B cell (primary cell): ENCODE results near the gene CYB5D1. TPM values are rescaled to one million over a fixed set of nuclear protein-coding genes. Genes with fewer than 3 reads are reported as not detected.

Source experiments
- ATAC-seq: fragments of 200-7000 bp; cut with Tn5 transposase; one replicate; pipeline ENCODE4 v1.10.0; 2021; ENCODE audit warnings: low read depth, mild to moderate bottlenecking, moderate number of reproducible peaks, moderate library complexity
- CTCF ChIA-PET: fragments of 350-600 bp; sonication (Branson Sonifier 250); formaldehyde crosslinking; loops from one replicate; lab custom pipeline; 2021; ENCODE audit warnings: antibody characterized with exemption, inconsistent platforms; lab: Charles Lee
- POLR2A ChIA-PET: fragments of 350-600 bp; sonication (Branson Sonifier 250); formaldehyde crosslinking; loops from one replicate; lab custom pipeline; 2021; ENCODE audit warnings: antibody characterized with exemption; lab: Charles Lee
- DNase-seq: peaks from one replicate; pipeline ENCODE4 v3.0.0; 2013
- H2AFZ ChIP-seq: 2 replicates; pipeline ENCODE4 v1.6.1; 2012; ENCODE audit warnings: mild to moderate bottlenecking, low read depth, low read length; ENCODE audit not compliant: insufficient read depth, poor library complexity, severe bottlenecking
- H3K27ac ChIP-seq, 2 donors: 1 replicate in 1 of 2; 2 replicates in 1 of 2; pipeline ENCODE4 v1.5.1; 2012 to 2013; ENCODE audit warnings: low read length in 2 of 2, mild to moderate bottlenecking in 2 of 2, moderate library complexity in 1 of 2
- H3K27me3 ChIP-seq, 4 experiments: fragments of 200-600 bp in 1 of 4; sonication (generic) in 1 of 4; replicated peaks in 1 of 4; 1 replicate in 2 of 4; 2 replicates in 2 of 4; pipeline versions ENCODE4 v1.6.1 to v1.7.0; 2013 to 2016; ENCODE audit warnings: low read length in 3 of 4, mild to moderate bottlenecking in 2 of 4, mixed read lengths in 1 of 4, moderate library complexity in 1 of 4; ENCODE audit not compliant: insufficient read depth in 4 of 4, control insufficient read depth in 3 of 4; ENCODE audit errors: control extremely low read depth in 1 of 4
- H3K36me3 ChIP-seq, 2 experiments: replicated peaks in 1 of 2; 1 replicate in 1 of 2; 2 replicates in 1 of 2; pipeline versions ENCODE4 v1.6.1 to v1.7.1; 2013; ENCODE audit warnings: low read length in 1 of 2; ENCODE audit not compliant: insufficient read depth in 2 of 2, control insufficient read depth in 1 of 2; ENCODE audit errors: control extremely low read depth in 1 of 2, extremely low read depth in 1 of 2
- H3K4me1 ChIP-seq, 2 donors: fragments of 200-600 bp in 1 of 2; sonication (generic) in 1 of 2; 1 replicate in 1 of 2; 2 replicates in 1 of 2; pipeline versions ENCODE4 v1.5.1 to v1.6.1; 2013 to 2017; ENCODE audit warnings: low read length in 2 of 2; ENCODE audit not compliant: control insufficient read depth in 2 of 2, insufficient read depth in 2 of 2
- H3K4me2 ChIP-seq: replicated peaks from 2 replicates; pipeline ENCODE3; 2012; ENCODE audit warnings: mild to moderate bottlenecking, low read depth, low read length; ENCODE audit not compliant: poor library complexity, severe bottlenecking
- H3K4me3 ChIP-seq, 5 experiments: fragments of 200-600 bp in 1 of 5; sonication (generic) in 1 of 5; 1 replicate in 3 of 5; 2 replicates in 2 of 5; pipeline versions ENCODE4 v1.5.1 to v1.7.0; 2011 to 2016; ENCODE audit warnings: low read length in 4 of 5, mild to moderate bottlenecking in 4 of 5, low read depth in 2 of 5, control low read depth in 1 of 5, moderate library complexity in 1 of 5; ENCODE audit not compliant: insufficient read depth in 1 of 5; ENCODE audit errors: control extremely low read depth in 1 of 5, extremely low read depth in 1 of 5
- H3K79me2 ChIP-seq: fragments of 200-600 bp; sonication (generic); one replicate; pipeline ENCODE4 v1.6.0; 2016; ENCODE audit warnings: low read length; ENCODE audit not compliant: control insufficient read depth, insufficient read depth
- H3K9ac ChIP-seq: fragments of 200-600 bp; sonication (generic); 2 replicates; pipeline ENCODE4 v1.6.1; 2017; ENCODE audit warnings: mild to moderate bottlenecking, low read length, moderate library complexity
- H3K9me3 ChIP-seq, 3 donors: one replicate each; pipeline versions ENCODE4 v1.6.1 to v1.7.1; 2013; ENCODE audit warnings: low read length in 2 of 3; ENCODE audit not compliant: control insufficient read depth in 2 of 3, insufficient read depth in 1 of 3; ENCODE audit errors: control extremely low read depth in 1 of 3
- H4K20me1 ChIP-seq: 2 replicates; pipeline ENCODE4 v1.6.0; 2012; ENCODE audit warnings: mild to moderate bottlenecking, low read length; ENCODE audit not compliant: insufficient read depth, control insufficient read depth, poor library complexity, severe bottlenecking
- H3K27ac Mint-ChIP-seq: one replicate; pipeline ENCODE4 v1.8.0; 2021; ENCODE audit warnings: mixed read lengths
- H3K27me3 Mint-ChIP-seq: one replicate; pipeline ENCODE4 v1.8.0; 2021; ENCODE audit warnings: mixed read lengths
- H3K4me1 Mint-ChIP-seq: one replicate; pipeline ENCODE4 v1.8.0; 2021; ENCODE audit warnings: mixed read lengths
- H3K4me3 Mint-ChIP-seq: one replicate; pipeline ENCODE4 v1.8.0; 2021; ENCODE audit warnings: mixed read lengths
- H3K9me3 Mint-ChIP-seq: one replicate; pipeline ENCODE4 v1.8.0; 2022; ENCODE audit warnings: mixed read lengths; ENCODE audit not compliant: insufficient read depth
- EZH2 ChIP-seq: IDR thresholded peaks from 2 replicates; pipeline ENCODE4 v1.6.1; 2012; ENCODE audit warnings: borderline replicate concordance, low read depth, mild to moderate bottlenecking, moderate library complexity, low read length; ENCODE audit not compliant: insufficient read depth, poor library complexity, severe bottlenecking
- WGBS: methylation state at CpG from one replicate; pipeline ENCODE4 v1.1.5; 2013; ENCODE audit warnings: missing lambda C conversion rate; ENCODE audit not compliant: insufficient coverage; 5-methylcytosine and 5-hydroxymethylcytosine counted together
- intact Hi-C: fragments of 100-400 bp; cut with micrococcal nuclease; formaldehyde crosslinking; loops from one replicate; pipeline ENCODE4 v1.10.0; 2022
- polyA plus RNA-seq: library from polyadenylated mRNA; depleted of rRNA; stranded (reverse); fragments of >200 nt; gene quantifications from 2 replicates; pipeline ENCODE4 v1.2.3, GENCODE V29; 2012
- total RNA-seq, 2 donors: library from RNA; stranded (reverse); fragments of 120-200 nt in 1 of 2; gene quantifications; 1 replicate in 1 of 2; 2 replicates in 1 of 2; pipeline versions ENCODE4 v1.2.3 to v1.2.4, GENCODE V29; 2013 to 2022
- TF ChIP-seq, protein P1 (sequence below): fragments of 200-600 bp; IDR thresholded peaks from one replicate; pipeline ENCODE4 v1.8.0; 2022; ENCODE audit warnings: antibody characterized with exemption, mild to moderate bottlenecking

CYB5D1 gene
- total and polyA plus RNA-seq, 2 donors (not counting 1 experiment from before 2014, with no cell fraction given): 6.3 to 10.2 TPM

DNA sequence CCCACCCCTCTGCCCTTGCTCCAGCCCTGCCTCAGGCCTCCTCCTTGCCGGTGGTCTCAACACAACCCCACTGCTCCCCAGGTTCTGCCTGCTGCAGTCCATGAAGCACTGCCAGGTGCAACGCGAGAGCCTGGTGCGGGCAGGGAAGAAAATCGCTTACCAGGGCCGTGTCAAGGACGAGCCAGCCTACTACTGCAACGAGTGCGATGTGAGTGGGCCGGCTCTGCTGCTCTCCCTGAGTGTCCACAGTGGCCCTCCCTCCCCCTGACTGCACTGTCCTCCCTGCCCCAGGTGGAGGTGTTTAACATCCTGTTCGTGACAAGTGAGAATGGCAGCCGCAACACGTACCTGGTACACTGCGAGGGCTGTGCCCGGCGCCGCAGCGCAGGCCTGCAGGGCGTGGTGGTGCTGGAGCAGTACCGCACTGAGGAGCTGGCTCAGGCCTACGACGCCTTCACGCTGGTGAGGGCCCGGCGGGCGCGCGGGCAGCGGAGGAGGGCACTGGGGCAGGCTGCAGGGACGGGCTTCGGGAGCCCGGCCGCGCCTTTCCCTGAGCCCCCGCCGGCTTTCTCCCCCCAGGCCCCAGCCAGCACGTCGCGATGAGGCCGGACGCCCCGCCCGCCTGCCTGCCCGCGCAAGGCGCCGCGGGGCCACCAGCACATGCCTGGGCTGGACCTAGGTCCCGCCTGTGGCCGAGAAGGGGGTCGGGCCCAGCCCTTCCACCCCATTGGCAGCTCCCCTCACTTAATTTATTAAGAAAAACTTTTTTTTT is 4.7 kb upstream of the CYB5D1 start:
- Mint-ChIP-seq H3K4me3 (no peak overlapping the region), H3K4me1 (peaks cover 22% of the 10 kb centered on the region), H3K9me3 (no peaks in the 10 kb centered on the region), H3K27ac (no peak overlapping the region), H3K27me3 (no peaks in the 10 kb centered on the region)
- H2AFZ ChIP-seq: no peak overlapping the region
- peaks cover 0 to 21% of the 10 kb centered on the region in 2 experiments for H3K36me3 ChIP-seq
- no peak overlapping the region for H3K27ac ChIP-seq
- ChIA-PET POLR2A (interaction anchor here (0.7 kb wide), 1 partner anchor 136 kb away, joined by 4 read pairs; no protein-coding TSS in a partner anchor), CTCF (interaction anchor here (0.6 to 4.0 kb wide), 3 partner anchors 10 to 32 kb away, joined by 3 to 49 read pairs (median 3); partner anchors contain the start of gene KDM6B)
- H3K4me1 ChIP-seq: peaks cover 21 to 36% of the 10 kb centered on the region in 2 donors
- no peak for ATAC-seq
- no peaks in the 10 kb centered on the region for H3K9me3 ChIP-seq
- no peak overlapping the region for H3K4me2 ChIP-seq
- H3K9ac ChIP-seq: no peak overlapping the region
- DNase-seq: peak; percentile 60
- peaks cover 9% of the 10 kb centered on the region for H3K79me2 ChIP-seq
- H3K4me3 ChIP-seq: no peak overlapping the region
- H3K27me3 ChIP-seq: no peaks in the 10 kb centered on the region
- intact Hi-C loops: no loop called here
- 96% methylated on average over 48 of the region's 51 CpGs for WGBS
- TF ChIP-seq, protein P1, sequence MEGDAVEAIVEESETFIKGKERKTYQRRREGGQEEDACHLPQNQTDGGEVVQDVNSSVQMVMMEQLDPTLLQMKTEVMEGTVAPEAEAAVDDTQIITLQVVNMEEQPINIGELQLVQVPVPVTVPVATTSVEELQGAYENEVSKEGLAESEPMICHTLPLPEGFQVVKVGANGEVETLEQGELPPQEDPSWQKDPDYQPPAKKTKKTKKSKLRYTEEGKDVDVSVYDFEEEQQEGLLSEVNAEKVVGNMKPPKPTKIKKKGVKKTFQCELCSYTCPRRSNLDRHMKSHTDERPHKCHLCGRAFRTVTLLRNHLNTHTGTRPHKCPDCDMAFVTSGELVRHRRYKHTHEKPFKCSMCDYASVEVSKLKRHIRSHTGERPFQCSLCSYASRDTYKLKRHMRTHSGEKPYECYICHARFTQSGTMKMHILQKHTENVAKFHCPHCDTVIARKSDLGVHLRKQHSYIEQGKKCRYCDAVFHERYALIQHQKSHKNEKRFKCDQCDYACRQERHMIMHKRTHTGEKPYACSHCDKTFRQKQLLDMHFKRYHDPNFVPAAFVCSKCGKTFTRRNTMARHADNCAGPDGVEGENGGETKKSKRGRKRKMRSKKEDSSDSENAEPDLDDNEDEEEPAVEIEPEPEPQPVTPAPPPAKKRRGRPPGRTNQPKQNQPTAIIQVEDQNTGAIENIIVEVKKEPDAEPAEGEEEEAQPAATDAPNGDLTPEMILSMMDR: no peak
- TF ChIP-seq EZH2: no peak
- H4K20me1 ChIP-seq: peaks cover 56% of the 10 kb centered on the region

DNA sequence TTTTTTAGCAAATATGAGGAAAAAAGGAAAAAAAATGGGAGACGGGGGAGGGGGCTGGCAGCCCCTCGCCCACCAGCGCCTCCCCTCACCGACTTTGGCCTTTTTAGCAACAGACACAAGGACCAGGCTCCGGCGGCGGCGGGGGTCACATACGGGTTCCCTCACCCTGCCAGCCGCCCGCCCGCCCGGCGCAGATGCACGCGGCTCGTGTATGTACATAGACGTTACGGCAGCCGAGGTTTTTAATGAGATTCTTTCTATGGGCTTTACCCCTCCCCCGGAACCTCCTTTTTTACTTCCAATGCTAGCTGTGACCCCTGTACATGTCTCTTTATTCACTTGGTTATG is 4.1 kb upstream of the CYB5D1 start:
- peaks cover 0 to 21% of the 10 kb centered on the region in 2 experiments for H3K36me3 ChIP-seq
- no peak overlapping the region for H3K4me2 ChIP-seq
- peaks cover 27 to 42% of the 10 kb centered on the region in 2 donors for H3K4me1 ChIP-seq
- ATAC-seq (no peak), DNase-seq (no peak)
- peaks cover 9% of the 10 kb centered on the region for H3K79me2 ChIP-seq
- H3K9me3 ChIP-seq: no peaks in the 10 kb centered on the region
- H4K20me1 ChIP-seq: peaks cover 50% of the 10 kb centered on the region
- H3K27ac ChIP-seq: no peak overlapping the region
- H3K4me3 Mint-ChIP-seq: no peak overlapping the region
- CTCF ChIA-PET: interaction anchor here (1.2 kb wide), 1 partner anchor 9 kb away, joined by 3 read pairs; no protein-coding TSS in a partner anchor
- no peak overlapping the region for H2AFZ ChIP-seq
- intact Hi-C loops: no loop called here
- H3K4me3 ChIP-seq: no peak overlapping the region
- H3K9me3 Mint-ChIP-seq: no peaks in the 10 kb centered on the region
- POLR2A ChIA-PET: interaction anchor here (0.7 kb wide), 1 partner anchor 135 kb away, joined by 4 read pairs; no protein-coding TSS in a partner anchor
- peaks cover 22% of the 10 kb centered on the region for H3K4me1 Mint-ChIP-seq
- 99% methylated on average over 13 of the region's 21 CpGs for WGBS
- no peaks in the 10 kb centered on the region for H3K27me3 Mint-ChIP-seq
- no peaks in the 10 kb centered on the region for H3K27me3 ChIP-seq
- H3K9ac ChIP-seq: no peak overlapping the region
- H3K27ac Mint-ChIP-seq: no peak overlapping the region
- TF ChIP-seq EZH2: no peak
- TF ChIP-seq, protein P1: no peak
